HG02973 (cell line): ENCODE results near the gene TP53I11.

Experiments used
- ATAC-seq: cut with Tn5 transposase; IDR thresholded peaks from one replicate; pipeline ENCODE4 v1.9.1; 2021; ENCODE audit warnings: moderate library complexity; ENCODE audit not compliant: unreplicated experiment

TP53I11 gene

GRCh38 chr11:44979543-44980399 is 29.1 kb upstream of the TP53I11 start:
- no peak for ATAC-seq

GRCh38 chr11:44978961-44979331 is 28.3 kb upstream of the TP53I11 start:
- ATAC-seq, result no peak

GRCh38 chr11:44978274-44978960 is 27.7 kb upstream of the TP53I11 start:
- no peak for ATAC-seq

- no peak for ATAC-seq
These were observed 26.9 kb upstream of the TP53I11 start for GRCh38 chr11:44977493-44977984.

GRCh38 chr11:44976576-44976975 is 25.9 kb upstream of the TP53I11 start:
- ATAC-seq, result no peak

- ATAC-seq, result no peak
These were observed 23.8 kb upstream of the TP53I11 start for GRCh38 chr11:44974402-44975000.

- no peak for ATAC-seq
These were observed 23.1 kb upstream of the TP53I11 start for GRCh38 chr11:44973632-44974401.

GRCh38 chr11:44972746-44973435 is 22.2 kb upstream of the TP53I11 start:
- ATAC-seq, result no peak

GRCh38 chr11:44971185-44971584 is 20.5 kb upstream of the TP53I11 start:
- ATAC-seq, result no peak

- ATAC-seq, result no peak
These were observed 19.6 kb upstream of the TP53I11 start for GRCh38 chr11:44970293-44970692.

- ATAC-seq, result no peak
These were observed 19.1 kb upstream of the TP53I11 start for GRCh38 chr11:44969651-44970252.

GRCh38 chr11:44968510-44968909 is 17.8 kb upstream of the TP53I11 start:
- no peak for ATAC-seq

GRCh38 chr11:44967930-44968496 is 17.3 kb upstream of the TP53I11 start:
- ATAC-seq, result no peak

GRCh38 chr11:44966694-44967093 is 16.0 kb upstream of the TP53I11 start:
- no peak for ATAC-seq

GRCh38 chr11:44964526-44965209 is 14.0 kb upstream of the TP53I11 start:
- ATAC-seq, result no peak

- ATAC-seq, result no peak
These were observed 13.3 kb upstream of the TP53I11 start for GRCh38 chr11:44963948-44964347.

- no peak for ATAC-seq
These were observed 12.5 kb upstream of the TP53I11 start for GRCh38 chr11:44963136-44963535.

GRCh38 chr11:44962464-44962863 is 11.8 kb upstream of the TP53I11 start:
- ATAC-seq, result no peak

GRCh38 chr11:44960200-44960845 is 9.6 kb upstream of the TP53I11 start:
- no peak for ATAC-seq
